Lung microvascular endothelial cell (primary cell): ENCODE results near the gene KRT84. TPM values are rescaled to one million over a fixed set of nuclear protein-coding genes. Genes with fewer than 3 reads are reported as not detected.
"Not testable (repeated sequence)": the region's sequence is repeated elsewhere in the genome, so short reads cannot be mapped to it uniquely, and the experiment has no call there.

Source experiments
- DNase-seq, 2 donors: peaks; one replicate each; pipeline versions ENCODE4 v3.0.0 to v3.0.0-alpha.2; 2010; ENCODE audit warnings: low read depth in 2 of 2
- total RNA-seq: library from RNA; depleted of rRNA; stranded (reverse); fragments of >200 nt; gene quantifications from 2 replicates; pipeline ENCODE4 v1.2.1, GENCODE V29; 2014

Gene KRT84
- total RNA-seq, 1 donor from 2014 or later, result not detected

- no peak for DNase-seq
These were observed 38.9 kb downstream of the KRT84 start for GRCh38 chr12:52346593-52346992.

DNA sequence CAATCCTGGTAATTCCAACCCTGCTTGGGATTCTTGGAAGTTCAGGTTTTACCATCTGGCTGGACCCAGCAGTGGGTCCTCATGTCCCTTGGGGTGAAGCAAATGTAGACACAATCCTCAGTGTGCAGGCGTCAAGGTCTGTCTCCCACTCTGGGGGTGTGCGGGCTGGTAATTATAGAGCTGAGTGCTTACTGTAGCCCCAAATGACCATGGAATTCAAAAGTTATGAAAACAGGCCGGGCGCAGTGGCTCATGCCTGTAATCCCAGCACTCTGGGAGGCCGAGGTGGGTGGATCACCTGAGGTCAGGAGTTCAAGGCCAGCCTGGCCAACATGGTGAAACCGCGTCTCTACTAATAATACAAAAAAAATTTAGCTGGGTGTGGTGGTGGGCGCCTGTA lies 40.4 kb downstream of the KRT84 start:
- DNase-seq, result not testable (repeated sequence)

DNA sequence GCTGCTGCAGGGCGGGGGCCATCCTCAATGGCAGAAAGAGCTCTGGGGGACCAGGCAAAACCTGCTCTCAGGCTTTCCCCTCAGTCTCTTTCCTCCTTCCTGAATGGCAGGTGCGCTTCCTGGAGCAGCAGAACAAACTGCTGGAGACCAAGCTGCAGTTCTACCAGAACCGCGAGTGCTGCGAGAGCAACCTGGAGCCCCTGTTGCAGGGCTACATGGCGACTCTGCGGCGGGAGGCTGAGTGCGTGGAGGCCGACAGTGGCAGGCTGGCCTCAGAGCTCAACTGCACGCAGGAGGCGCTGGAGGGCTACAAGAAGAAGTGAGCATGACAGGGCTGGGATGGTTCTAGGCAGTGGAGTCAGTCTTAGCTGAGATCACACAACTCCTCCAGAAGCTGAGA lies 41.3 kb downstream of the KRT84 start:
- DNase-seq, result no peak

GRCh38 chr12:52343550-52343949 lies 41.9 kb downstream of the KRT84 start:
- no peak for DNase-seq

DNA sequence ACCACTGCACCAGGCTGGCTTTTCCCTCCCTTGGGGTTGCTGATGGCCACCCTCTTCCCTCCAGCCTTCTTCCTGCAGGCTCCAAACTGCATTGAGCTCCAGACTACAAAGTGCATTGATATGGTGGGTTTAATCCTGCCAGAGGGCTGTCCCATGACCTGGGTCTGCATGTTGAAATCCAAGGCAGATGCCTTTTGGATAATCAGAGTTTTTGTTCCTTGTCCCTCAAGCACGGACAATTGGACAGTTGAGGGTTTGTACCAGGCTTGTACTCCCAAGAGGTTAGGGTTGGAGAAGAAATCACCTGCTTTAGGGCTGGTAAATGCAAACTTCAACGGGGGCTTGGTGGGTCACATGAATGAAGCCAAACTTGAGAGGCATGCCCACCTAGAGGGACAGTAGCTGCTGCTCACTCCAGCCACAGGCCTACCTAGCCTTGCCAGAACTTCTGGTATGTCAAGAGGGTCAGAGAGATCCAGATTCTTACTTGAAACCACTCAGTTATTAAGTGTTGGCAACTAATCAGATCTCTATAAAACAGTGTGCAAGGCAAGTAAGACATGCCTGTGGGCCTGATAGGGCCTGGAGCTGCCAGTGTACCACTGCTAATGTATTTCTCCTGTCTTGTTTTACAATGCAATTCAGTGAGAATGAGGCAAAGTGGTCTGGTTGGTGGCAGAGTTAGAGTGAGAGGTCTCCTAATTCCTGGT lies 42.5 kb downstream of the KRT84 start:
- no peak for DNase-seq

- no peak for DNase-seq
These were observed 44.3 kb downstream of the KRT84 start for GRCh38 chr12:52341066-52341580.

GRCh38 chr12:52338241-52338960 lies 47.1 kb downstream of the KRT84 start:
- DNase-seq, result no peak

GRCh38 chr12:52337054-52337453 lies 48.4 kb downstream of the KRT84 start:
- DNase-seq, result no peak

- DNase-seq, result no peak
These were observed 48.8 kb downstream of the KRT84 start for GRCh38 chr12:52336641-52337040.

- DNase-seq, result peak in 1 of 2 donors; percentile 18
These were observed 49.7 kb downstream of the KRT84 start for GRCh38 chr12:52335598-52336262.

GRCh38 chr12:52334185-52334584 lies 51.3 kb downstream of the KRT84 start:
- DNase-seq, result no peak

GRCh38 chr12:52333321-52333720 lies 52.1 kb downstream of the KRT84 start:
- DNase-seq, result no peak

DNA sequence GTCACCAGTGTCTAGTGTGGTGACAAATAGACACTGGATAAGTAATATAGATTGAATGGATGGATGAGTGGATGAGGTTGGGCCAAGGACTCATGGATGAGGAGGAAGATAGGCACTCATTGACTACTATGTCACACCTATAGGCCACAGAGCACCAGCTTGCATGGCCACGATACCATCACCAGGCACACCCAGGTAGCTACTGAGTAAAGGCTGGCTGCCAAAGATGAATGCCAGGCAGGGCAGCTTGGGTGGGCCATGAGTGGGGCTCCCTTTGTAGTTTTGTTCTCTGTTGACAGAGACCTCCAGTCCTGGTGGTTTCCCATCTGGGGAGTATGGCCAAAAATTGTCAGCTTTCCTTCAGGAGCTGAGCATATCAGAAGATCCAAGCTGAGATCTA lies 53.1 kb downstream of the KRT84 start:
- DNase-seq, result no peak

- DNase-seq, result no peak
These were observed 53.6 kb downstream of the KRT84 start for GRCh38 chr12:52331833-52332232.

DNA sequence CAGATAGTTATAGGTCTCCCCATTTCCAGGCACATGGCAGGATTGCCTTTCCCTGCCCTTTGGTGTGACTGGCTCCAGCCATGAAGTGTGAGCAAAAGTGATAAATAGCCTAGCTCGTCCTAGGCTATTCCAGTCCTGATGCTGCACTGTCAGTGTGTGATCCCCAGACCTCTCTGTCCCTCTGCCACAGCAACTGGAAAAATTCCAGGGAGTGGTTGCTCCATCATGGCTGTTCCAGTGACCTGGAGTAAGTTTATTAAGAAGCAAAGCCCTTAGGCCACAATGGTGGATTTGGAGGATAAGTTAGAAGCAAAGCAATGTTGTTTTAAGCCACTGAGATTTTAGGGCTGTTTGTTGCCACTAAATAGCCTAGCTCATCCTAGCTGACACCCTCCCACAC lies 54.4 kb downstream of the KRT84 start:
- DNase-seq, result no peak

DNA sequence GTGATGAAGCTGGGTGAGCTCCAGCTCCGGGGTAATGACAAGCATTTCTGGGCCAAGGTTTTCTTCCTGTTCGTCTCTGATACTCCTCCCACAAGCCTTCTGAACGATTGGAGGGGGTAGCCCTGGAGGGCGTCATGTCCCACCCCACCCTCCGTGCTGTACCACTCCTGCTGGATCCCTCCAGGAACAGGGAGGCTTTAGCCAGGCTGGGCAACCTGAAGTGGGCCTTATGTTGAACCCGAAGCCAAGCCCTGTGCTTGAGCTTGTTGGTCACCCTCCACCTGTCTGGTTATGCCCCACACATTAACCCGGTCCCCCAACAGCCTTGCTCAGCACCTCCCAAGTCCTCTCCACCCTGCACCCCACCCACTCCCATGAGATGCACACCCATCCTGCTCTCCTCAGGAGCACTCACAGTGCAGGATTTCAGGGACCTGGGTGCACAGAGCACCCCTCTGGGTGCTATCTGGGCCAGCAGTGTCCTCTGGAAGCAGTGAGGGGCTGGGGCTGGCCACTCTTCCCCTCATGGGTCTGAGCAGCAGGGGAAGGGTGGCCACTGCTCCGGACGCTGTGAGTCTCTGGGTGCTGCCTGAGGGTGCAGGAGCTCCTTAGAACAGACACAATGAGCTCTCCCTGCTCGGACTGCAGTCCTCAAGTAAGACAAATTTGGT lies 57.5 kb downstream of the KRT84 start:
- DNase-seq, result no peak

Other genes with a start within 250 kb of the KRT84 start
- 0.20 and 0.65 TPM in 2 replicates for gene KRT80, start 193.6 kb downstream of the KRT84 start, total RNA-seq
- 6.7 and 121 TPM in 2 replicates for gene KRT7, start 152.4 kb downstream of the KRT84 start, total RNA-seq
- gene KRT86, start 111.0 kb downstream of the KRT84 start, total RNA-seq, result not detected in 2 replicates
- gene KRT81, start 94.1 kb downstream of the KRT84 start, total RNA-seq, result under 0.01 TPM in 1 of 2 replicates, not detected in the other
- gene KRT83, start 64.3 kb downstream of the KRT84 start, total RNA-seq, result not detected in 2 replicates
- gene KRT85, start 18.2 kb downstream of the KRT84 start, total RNA-seq, result not detected in 2 replicates
- gene KRT82, start 20.7 kb upstream of the KRT84 start, total RNA-seq, result not detected in 2 replicates
- gene KRT75, start 48.7 kb upstream of the KRT84 start, total RNA-seq, result not detected in 2 replicates
- not detected in 2 replicates for gene KRT6B, start 66.5 kb upstream of the KRT84 start, total RNA-seq
- gene KRT6C, start 88.2 kb upstream of the KRT84 start, total RNA-seq, result not detected in 2 replicates
- not detected in 2 replicates for gene KRT6A, start 107.6 kb upstream of the KRT84 start, total RNA-seq
- not detected in 2 replicates for gene KRT5, start 134.7 kb upstream of the KRT84 start, total RNA-seq
- not detected in 2 replicates for gene KRT71, start 167.5 kb upstream of the KRT84 start, total RNA-seq
- gene KRT74, start 188.2 kb upstream of the KRT84 start, total RNA-seq, result not detected in 2 replicates
- gene KRT72, start 215.8 kb upstream of the KRT84 start, total RNA-seq, result not detected in 2 replicates
- gene KRT73, start 232.9 kb upstream of the KRT84 start, total RNA-seq, result not detected in 2 replicates